ENCODE measurements around the gene LCK. TPM values are rescaled to one million over a fixed set of nuclear protein-coding genes. Genes with fewer than 3 reads are reported as not detected.

The LCK gene
- total and polyA plus RNA-seq, 9 of the 15 experiments (the other 6 are each of a cell fraction or from before 2014, with no cell fraction given), result 0.04 to 0.47 (median 0.13) TPM; not detected in 6

DNA sequence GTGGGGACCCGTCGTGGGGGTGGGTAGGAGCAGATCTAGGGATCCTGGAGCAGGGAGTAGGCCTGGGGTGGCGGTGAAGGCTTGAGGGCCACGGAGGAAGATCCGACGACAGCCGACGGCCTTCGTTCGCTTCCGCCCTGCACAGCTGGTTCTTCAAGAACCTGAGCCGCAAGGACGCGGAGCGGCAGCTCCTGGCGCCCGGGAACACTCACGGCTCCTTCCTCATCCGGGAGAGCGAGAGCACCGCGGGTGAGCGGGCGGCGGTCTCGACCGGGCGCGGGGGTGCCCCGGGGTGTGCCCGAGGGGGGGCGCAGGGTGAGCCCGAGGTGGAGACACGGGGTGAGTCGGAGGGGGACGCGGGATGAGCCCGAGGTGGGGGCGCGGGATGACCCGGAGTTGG lies 24.4 kb downstream of the LCK start:
- Histone ChIP-seq H2AFZ (ENCODE audit: low read depth, low read length) (no peak overlapping the region), H3K36me3 (ENCODE audit: control insufficient read depth, insufficient read depth, low read length) (no peaks in the 10 kb centered on the region), H3K9me3 (replicated peaks; ENCODE audit: control insufficient read depth, insufficient read depth, low read depth, low read length) (no peaks in the 10 kb centered on the region)

More for the DNA sequence above, 24.4 kb downstream of the LCK start:
- in situ Hi-C loops (cut with MboI), result no loop called here
- Histone ChIP-seq H3K4me3 (no peak overlapping the region), H3K9ac (ENCODE audit: insufficient read depth in 1 of 2, low read depth in 2 of 2, low read length in 2 of 2) (0 out of 4 replicates have a peak overlapping the region, but pooled peaks of 1 of the 2 experiments have one; percentile 40), H3K27ac (ENCODE audit: extremely low read depth, low read depth, low read length) (no peak overlapping the region), H3K27me3 (ENCODE audit: control insufficient read depth in 2 of 2, insufficient read depth in 2 of 2, low read length in 2 of 2) (peaks cover 0 to 13% of the 10 kb centered on the region in 2 experiments; a peak in 2 of 5 replicates), H3K9me1 (ENCODE audit: control insufficient read depth, insufficient read depth, low read length) (no peaks in the 10 kb centered on the region), H4K20me1 (replicated peaks; ENCODE audit: control insufficient read depth, insufficient read depth, low read length) (no peaks in the 10 kb centered on the region), H3K4me1 (replicated peaks in 1 of 2; ENCODE audit: control insufficient read depth in 2 of 2, insufficient read depth in 2 of 2, low read length in 2 of 2) (peaks cover 8 to 34% of the 10 kb centered on the region in 2 experiments; a peak in 4 of 5 replicates), H3K4me2 (ENCODE audit: insufficient read depth, low read length) (no peak overlapping the region), H3K79me2 (ENCODE audit: control insufficient read depth, insufficient read depth, low read length) (no peaks in the 10 kb centered on the region)
- ATAC-seq, result no peak; the same call in 2 of the 3 replicates
- 59% methylated on average over 34 of the region's 41 CpGs for WGBS (ENCODE audit: insufficient coverage, low coverage, missing lambda C conversion rate)
- no TSS peak for BruUV-seq (replicated peaks)
- TF ChIP-seq CCAR2 (IDR thresholded peaks at IDR 0.05; ENCODE audit: low read depth, low read length), result no peak
- TF ChIP-seq, protein P1, sequence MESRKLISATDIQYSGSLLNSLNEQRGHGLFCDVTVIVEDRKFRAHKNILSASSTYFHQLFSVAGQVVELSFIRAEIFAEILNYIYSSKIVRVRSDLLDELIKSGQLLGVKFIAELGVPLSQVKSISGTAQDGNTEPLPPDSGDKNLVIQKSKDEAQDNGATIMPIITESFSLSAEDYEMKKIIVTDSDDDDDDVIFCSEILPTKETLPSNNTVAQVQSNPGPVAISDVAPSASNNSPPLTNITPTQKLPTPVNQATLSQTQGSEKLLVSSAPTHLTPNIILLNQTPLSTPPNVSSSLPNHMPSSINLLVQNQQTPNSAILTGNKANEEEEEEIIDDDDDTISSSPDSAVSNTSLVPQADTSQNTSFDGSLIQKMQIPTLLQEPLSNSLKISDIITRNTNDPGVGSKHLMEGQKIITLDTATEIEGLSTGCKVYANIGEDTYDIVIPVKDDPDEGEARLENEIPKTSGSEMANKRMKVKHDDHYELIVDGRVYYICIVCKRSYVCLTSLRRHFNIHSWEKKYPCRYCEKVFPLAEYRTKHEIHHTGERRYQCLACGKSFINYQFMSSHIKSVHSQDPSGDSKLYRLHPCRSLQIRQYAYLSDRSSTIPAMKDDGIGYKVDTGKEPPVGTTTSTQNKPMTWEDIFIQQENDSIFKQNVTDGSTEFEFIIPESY (CRISPR knock-in tag; IDR thresholded peaks at IDR 0.05), result peak; percentile 79
- no peak for TF ChIP-seq NFE2 (IDR thresholded peaks at IDR 0.05; ENCODE audit: low read depth)
- 0 out of 2 replicates have a peak, but pooled peaks have one; percentile 9 for TF ChIP-seq ZBTB7A (IDR thresholded peaks at IDR 0.05; ENCODE audit: borderline replicate concordance, control insufficient read depth, low read depth, low read length)
- TF ChIP-seq HOXB6 (CRISPR knock-in tag; IDR thresholded peaks at IDR 0.05; ENCODE audit: borderline replicate concordance), result no peak
- CTCF ChIA-PET (ENCODE audit: low intra/inter-chr PET ratio), result no interaction called here
- no peak for FAIRE-seq
- intact Hi-C loops (cut with micrococcal nuclease), result no loop called here
- peak in 2 of 4 experiments; percentile 13 to 21 for DNase-seq (ENCODE audit: extremely low read depth in 1 of 4, low spot score in 3 of 4)
- POLR2A ChIA-PET, result interaction anchor here (0.6 kb wide), 1 partner anchor 23 kb away, joined by 3 read pairs; no protein-coding TSS in a partner anchor

Measured in K562 (cell line).